GM19240 (cell line): ENCODE results near the gene TRAP1.
A peak's percentile ranks its signal among the peaks of the same experiment; 100 is the strongest.
"Not testable (repeated sequence)": the region's sequence is repeated elsewhere in the genome, so short reads cannot be mapped to it uniquely, and the experiment has no call there.

Experiments
- DNase-seq: peaks from one replicate; pipeline ENCODE4 v3.0.0; 2011; ENCODE audit warnings: low spot score; ENCODE audit not compliant: insufficient read length

The TRAP1 gene

DNA sequence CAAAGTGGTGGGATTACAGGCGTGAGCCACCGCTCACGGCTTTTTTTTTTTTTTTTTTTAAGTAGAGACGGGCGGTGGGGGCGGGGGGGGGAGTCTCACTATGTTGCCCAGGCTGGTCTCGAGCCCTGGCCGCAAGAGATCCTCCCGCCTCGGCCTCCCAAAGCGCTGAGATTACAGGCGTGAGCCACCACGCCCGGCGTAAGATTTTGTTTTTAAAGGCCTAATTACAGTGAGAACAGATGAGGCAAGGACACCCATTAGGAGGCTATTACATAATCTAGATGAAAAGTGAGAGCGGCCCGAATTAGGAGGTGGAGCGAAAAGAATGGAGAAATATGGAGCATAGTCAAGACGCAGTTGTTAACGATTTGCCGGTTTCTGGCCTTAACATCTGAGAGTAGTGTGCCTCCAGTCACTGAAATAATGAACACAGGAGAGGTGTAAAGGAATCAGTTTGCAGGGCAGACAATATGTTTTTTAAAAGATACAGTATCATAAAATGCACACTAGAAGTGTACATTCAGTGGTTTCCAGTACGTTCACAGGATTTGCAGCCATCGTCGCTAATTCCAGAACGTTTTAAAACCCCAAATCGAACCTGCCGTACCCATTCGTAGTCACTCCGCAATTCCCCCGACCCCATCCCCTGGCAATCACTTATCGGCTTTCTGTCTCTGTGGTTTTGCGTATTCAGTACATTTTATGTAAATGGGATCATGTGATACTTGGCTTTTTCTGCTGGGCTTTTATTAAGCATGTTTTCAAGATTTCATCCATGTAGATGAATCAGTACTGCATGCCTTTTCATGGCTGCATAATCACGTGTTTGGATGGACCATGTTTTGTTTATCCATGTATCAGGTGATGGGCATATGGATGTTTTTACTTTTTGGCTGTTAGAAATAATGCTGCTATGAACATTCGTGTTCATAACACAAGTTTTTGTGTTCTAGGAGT lies 104.5 kb downstream of the TRAP1 start:
- DNase-seq: no peak

- peak; percentile 95 for DNase-seq
Observed at GRCh38 chr16:3611146-3611975, 106.0 kb downstream of the TRAP1 start, which contains the start of gene SLX4. Gene SLX4, minus strand, starts transcription at chr16:3611606. Its CDS starts 2,642 bp downstream, at chr16:3608964.

GRCh38 chr16:3610698-3611145 lies 106.6 kb downstream of the TRAP1 start:
- no peak for DNase-seq

GRCh38 chr16:3609895-3610697 lies 107.2 kb downstream of the TRAP1 start:
- no peak for DNase-seq

GRCh38 chr16:3608976-3609375 lies 108.3 kb downstream of the TRAP1 start:
- DNase-seq: not testable (repeated sequence)

DNA sequence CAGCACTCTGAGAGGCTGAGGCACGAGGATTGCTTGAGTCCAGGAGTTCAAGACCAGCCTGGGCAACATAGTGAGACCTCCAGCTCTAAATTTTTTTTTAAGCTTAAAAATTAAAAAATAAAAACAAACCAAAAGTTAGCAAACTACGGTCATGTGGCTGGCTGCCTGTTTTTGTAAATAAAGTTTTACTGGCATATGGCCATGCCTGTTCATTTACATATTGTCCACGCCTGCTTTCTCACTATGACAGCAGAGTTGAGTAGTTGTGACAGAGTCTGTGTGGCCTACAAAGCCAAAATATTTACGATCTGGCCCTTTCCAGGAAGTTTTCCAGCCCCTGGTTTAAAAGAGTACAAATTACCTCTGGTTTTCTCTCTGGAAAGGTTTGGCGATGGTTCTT lies 109.3 kb downstream of the TRAP1 start:
- DNase-seq: no peak
